ENCODE measurements around the gene LARP4B. TPM values are rescaled to one million over a fixed set of nuclear protein-coding genes. Genes with fewer than 3 reads are reported as not detected.

LARP4B gene
- total RNA-seq, 4 donors from 2014 or later: 50.2 to 77.5 (median 57.0) TPM

- no peak overlapping the region for H3K4me3 ChIP-seq (ENCODE audit: low read depth, poor library complexity, severe bottlenecking)
- intact Hi-C loops (cut with DNase I; ENCODE audit: low total_unique reads): no loop called here
- WGBS, 2 donors: 93 to 96% methylated on average over 19 of the region's 19 CpGs
- no peak for DNase-seq (ENCODE audit: low spot score in 2 of 2)
- TF ChIP-seq POLR2A (IDR thresholded peaks at IDR 0.05): no peak
- TF ChIP-seq, protein P1, sequence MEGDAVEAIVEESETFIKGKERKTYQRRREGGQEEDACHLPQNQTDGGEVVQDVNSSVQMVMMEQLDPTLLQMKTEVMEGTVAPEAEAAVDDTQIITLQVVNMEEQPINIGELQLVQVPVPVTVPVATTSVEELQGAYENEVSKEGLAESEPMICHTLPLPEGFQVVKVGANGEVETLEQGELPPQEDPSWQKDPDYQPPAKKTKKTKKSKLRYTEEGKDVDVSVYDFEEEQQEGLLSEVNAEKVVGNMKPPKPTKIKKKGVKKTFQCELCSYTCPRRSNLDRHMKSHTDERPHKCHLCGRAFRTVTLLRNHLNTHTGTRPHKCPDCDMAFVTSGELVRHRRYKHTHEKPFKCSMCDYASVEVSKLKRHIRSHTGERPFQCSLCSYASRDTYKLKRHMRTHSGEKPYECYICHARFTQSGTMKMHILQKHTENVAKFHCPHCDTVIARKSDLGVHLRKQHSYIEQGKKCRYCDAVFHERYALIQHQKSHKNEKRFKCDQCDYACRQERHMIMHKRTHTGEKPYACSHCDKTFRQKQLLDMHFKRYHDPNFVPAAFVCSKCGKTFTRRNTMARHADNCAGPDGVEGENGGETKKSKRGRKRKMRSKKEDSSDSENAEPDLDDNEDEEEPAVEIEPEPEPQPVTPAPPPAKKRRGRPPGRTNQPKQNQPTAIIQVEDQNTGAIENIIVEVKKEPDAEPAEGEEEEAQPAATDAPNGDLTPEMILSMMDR (IDR thresholded peaks at IDR 0.05): no peak
These were observed 116.0 kb downstream of the LARP4B start for GRCh38 chr10:815338-816090.

- 96% methylated on average over 34 of the region's 34 CpGs for WGBS, 2 donors
- no peak for DNase-seq (ENCODE audit: low spot score in 2 of 2)
- TF ChIP-seq, protein P1 (IDR thresholded peaks at IDR 0.05): no peak
- no peak for TF ChIP-seq POLR2A (IDR thresholded peaks at IDR 0.05)
- intact Hi-C loops (cut with DNase I; ENCODE audit: low total_unique reads): no loop called here
- H3K4me3 ChIP-seq (ENCODE audit: low read depth, poor library complexity, severe bottlenecking): no peak overlapping the region
These were observed 116.8 kb downstream of the LARP4B start for GRCh38 chr10:814536-815302.

DNA sequence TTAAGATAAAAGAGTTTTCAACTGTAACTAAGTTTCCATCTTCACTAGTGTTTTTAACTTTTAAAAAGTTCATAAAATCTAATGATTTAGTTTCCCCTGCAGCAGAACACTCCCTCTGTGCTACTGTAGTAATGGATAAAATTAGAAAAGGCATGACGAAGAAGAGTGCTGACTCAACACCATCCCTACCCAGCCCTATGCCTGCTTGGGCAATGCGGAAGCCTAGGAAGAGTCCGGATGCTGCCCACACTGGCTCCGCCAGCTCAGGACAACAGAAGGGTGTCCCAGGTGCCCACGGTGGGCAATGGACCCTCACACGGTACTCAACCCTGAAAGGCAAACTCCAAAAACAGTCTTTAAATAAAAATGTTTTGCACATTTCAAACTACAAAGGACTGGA is 118.2 kb downstream of the LARP4B start:
- 93% methylated on average over 6 of the region's 6 CpGs for WGBS, 2 donors
- H3K4me3 ChIP-seq (ENCODE audit: low read depth, poor library complexity, severe bottlenecking): no peak overlapping the region
- intact Hi-C loops (cut with DNase I; ENCODE audit: low total_unique reads): no loop called here
- no peak for DNase-seq (ENCODE audit: low spot score in 2 of 2)
- no peak for TF ChIP-seq POLR2A (IDR thresholded peaks at IDR 0.05)

DNA sequence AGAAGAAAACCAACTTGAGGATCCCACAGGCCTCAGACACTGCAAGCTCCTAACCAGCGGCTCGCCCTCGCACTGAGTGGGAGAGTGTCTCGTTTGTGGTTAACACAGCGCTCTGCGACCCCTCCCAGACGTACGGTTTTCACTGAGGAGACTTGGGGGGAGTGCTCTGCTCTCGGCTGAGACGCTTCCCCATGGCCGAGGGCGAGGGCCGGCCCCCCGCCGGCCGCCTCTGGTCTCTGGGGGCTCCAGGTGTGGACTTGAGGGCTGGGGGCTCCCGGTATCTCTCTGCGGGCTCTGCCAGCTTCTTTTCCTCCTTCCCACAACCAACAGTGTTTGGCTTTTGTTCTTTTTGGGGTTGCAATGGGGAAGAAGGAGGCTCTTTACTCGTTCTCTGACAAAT is 118.7 kb downstream of the LARP4B start:
- 85 to 89% methylated on average over 17 to 19 of the region's 19 CpGs for WGBS, 2 donors
- TF ChIP-seq POLR2A (IDR thresholded peaks at IDR 0.05): no peak
- TF ChIP-seq, protein P1 (IDR thresholded peaks at IDR 0.05): no peak
- intact Hi-C loops (cut with DNase I; ENCODE audit: low total_unique reads): no loop called here
- H3K4me3 ChIP-seq (ENCODE audit: low read depth, poor library complexity, severe bottlenecking): no peak overlapping the region
- DNase-seq (ENCODE audit: low spot score in 2 of 2): no peak

GRCh38 chr10:811379-812175 is 119.9 kb downstream of the LARP4B start:
- no peak overlapping the region for H3K4me3 ChIP-seq (ENCODE audit: low read depth, poor library complexity, severe bottlenecking)
- TF ChIP-seq, protein P1 (IDR thresholded peaks at IDR 0.05): no peak
- TF ChIP-seq POLR2A (IDR thresholded peaks at IDR 0.05): no peak
- no peak for DNase-seq (ENCODE audit: low spot score in 2 of 2)
- 75 to 86% methylated on average over 9 of the region's 9 CpGs for WGBS, 2 donors
- intact Hi-C loops (cut with DNase I; ENCODE audit: low total_unique reads): no loop called here
